Effector CD8-positive, alpha-beta T cell (primary cell): ENCODE results near the gene TSPAN18.

Source experiments
- DNase-seq: peaks from one replicate; lab custom pipeline; 2025; lab: John Stamatoyannopoulos, UW

TSPAN18 gene

GRCh38 chr11:44711113-44711786 is 15.5 kb upstream of the TSPAN18 start:
- no peak for DNase-seq

DNA sequence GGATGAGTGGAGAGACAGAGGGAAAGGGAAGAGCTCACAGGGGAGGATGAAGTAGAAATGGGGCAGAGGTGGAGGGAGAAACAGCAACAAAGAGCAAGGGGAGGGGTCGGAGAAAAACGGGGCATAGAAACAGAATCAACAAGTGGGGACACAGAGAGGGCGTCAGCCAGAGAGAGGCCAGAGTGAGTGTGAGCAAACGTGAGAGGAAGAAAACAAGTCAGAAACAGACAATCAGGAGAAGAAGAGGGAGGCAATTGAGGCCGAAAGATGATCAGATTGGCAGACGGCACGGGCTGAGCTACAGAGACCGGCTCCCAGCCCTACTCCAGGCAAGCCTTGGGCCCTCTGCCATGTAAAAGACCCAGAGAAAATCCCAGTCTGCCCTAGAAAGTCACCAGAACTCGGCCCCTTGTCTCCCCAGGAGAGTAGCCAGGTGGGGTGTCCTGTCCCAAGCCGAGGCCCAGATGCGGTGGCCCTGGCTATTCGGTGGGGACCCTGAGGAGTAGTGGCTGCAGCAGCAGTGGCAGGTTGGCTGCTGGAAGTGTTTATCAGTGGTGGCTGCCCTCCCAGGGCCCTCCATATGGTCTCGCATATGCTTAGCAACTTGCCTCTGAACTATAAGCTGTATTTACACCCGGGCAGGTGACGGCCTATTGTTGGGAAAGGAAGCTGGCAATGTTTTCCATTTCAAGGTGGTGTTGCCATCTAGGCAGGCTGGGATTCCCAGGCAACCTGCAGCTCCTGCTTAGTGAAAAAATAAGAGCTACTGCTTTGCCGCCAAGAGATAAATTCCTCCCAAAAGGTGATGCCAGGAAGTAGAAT is 14.8 kb upstream of the TSPAN18 start:
- DNase-seq: no peak

DNA sequence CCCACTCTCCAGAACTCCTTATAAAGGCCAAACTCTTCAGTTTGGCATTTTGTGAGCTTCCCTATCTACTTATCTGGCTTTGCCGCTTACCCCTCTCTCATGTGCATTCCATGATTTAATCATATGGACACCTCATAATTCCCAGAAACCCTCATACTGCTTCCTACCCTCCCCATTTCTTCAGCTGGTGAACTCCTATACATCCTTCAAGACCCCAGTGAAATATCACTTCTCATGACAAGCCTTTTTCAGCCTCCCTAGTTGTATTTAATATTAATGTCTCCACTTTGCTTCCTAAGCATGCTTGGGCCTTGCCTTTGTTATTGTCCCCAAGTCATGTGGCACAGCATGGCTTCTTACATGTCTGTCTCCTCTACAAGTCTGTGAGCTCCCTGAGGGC is 13.7 kb upstream of the TSPAN18 start:
- no peak for DNase-seq

- DNase-seq: no peak
These were observed 10.5 kb upstream of the TSPAN18 start for GRCh38 chr11:44716256-44716655.

DNA sequence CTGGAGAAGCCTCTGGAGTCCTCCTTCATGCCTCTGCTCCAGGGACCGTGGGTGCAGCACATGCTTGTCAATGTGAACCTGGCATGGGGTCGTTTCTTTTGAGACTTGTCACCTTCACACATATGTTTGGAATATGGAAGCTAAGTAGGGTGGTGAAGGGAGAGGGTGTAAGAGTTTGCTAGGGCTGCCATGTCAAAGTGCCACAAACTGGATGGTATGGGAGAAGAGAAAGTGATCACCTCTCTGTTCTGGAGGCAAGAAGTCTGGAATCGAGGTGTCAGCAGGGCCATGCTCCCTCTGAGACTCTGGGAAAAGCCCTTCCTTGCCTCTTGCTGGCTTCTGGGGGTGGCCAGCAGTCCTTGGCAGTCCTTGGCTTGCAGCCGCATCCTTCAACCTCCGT is 8.7 kb upstream of the TSPAN18 start:
- no peak for DNase-seq

DNA sequence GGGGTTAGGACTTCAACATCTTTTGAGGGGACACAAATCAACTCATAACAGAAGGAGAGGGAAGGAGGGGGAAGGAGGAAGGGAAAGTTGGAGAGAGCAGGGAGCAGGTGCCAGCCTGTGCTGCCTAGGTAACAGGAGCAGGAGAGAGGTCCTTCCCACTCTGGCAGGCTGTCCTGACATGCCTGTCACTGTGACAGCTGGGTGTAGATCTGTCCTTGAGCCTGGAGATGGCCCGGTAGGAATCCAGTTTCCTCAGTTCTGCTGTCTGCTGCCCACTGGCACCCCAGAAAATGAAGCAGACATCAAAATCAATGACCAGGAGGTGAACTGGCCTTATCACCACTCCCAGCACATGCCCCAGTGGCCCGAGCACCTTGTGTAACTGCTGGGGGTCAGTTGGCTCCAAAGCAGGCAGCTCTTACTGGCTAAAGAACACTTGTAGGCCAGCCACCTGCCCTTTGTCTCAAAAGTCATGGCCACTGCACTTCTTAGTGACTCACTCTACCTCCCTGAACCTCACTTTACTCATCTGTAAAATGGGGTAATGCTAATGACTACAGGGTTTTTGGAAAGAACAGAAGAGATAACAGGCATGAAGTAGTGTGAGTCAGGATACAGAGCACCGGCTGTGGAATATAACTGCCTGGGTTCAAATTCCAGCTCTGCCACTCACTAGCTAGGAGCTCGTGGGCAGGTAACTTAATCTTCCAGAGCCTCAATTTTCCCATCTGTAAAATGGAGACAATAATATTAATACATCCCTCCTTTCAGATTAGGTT is 8.0 kb upstream of the TSPAN18 start:
- DNase-seq: no peak

DNA sequence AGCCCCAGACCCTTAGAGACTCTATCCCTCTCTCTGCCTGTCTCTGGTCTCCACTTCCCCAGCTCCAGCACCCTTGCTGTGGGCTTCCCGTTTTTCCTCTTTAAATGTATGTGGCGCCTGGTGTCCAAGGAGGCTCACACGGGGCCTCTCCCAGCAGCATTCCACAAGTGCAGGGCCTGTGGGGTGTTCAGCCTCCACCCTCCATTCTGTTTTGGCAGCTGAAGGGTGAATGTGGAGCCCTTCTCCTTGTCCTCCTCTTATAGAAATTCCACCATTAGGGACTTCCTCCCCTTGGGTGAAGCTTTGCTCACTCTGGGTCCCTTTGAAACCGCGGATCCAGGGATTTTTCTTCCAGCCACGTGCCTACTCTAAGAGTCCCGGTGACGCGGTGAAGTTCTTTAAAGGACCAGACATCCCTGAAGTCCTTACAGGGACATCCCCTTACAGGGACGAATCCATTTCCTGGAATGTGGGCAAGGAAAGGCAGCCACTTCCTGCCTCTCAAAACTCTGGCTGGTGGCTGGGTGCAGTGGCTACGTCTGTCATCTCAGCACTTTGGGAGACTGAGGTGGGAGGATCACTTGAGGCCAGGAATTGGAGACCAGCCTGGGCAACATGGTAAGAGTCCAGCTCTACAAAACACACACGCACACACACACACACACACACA is 1.6 kb upstream of the TSPAN18 start:
- no peak for DNase-seq

GRCh38 chr11:44725757-44726282 is 942 bp upstream of the TSPAN18 start:
- DNase-seq: no peak

DNA sequence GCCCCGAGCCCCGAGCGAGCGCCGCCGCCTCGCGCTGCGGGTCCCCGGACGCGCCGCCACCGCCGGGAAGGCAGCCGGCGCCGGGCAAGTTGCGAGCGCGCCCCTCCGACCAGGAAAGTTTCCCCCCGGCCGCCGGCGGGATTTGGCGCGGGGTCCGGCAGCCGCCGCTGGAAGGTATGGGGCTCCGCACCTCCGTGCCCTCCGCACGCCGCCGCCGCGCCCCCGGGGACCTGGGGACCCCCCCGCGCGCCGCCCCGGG is 281 bp downstream of the TSPAN18 start:
- DNase-seq: no peak

DNA sequence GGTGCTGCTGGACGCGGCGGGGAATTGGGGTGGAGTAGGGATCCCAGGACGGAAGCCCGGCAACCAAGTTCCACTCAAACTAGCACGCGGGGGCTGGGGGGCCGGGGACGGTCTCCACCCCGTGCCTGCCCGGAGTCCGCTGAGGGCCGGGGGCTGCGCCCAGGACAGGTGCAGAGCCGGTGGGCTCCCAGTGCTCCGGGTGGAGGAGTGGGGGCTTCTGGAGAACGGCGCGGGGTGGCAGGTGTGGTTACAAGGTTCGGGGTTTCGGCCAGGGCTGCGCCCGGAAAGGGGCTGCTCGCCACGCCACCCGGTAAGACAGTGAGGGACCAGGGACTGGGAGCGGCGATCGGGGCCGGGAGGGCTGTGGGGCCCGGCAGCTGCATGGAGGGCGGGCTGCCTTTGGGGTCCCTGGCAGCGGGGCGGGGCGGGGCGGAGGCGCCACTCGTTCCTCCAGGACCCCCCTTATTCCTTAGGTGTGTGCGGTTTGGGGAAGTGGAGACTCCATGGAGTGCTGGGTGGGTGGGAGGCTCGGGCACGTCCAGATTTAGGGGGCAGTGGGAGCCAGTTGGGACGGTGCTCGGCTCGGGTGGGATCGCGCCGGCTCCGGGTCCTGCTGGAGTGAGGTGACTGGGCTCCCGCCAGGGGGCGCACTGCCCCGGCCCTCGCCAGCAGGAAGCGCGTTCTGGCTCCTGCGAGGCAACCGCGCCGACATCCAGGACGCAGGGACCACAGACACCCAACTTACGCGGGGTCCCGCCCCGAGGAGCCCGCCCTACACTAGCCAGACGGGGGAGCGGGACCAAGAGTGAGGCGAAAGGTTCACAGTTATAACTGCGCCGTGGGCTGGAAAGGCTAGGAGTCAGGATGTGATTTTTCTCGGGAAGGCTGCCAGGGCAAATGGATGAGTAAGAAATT is 868 bp downstream of the TSPAN18 start:
- peak; percentile 50 for DNase-seq

GRCh38 chr11:44728491-44728910 is 1.7 kb downstream of the TSPAN18 start:
- no peak for DNase-seq

DNA sequence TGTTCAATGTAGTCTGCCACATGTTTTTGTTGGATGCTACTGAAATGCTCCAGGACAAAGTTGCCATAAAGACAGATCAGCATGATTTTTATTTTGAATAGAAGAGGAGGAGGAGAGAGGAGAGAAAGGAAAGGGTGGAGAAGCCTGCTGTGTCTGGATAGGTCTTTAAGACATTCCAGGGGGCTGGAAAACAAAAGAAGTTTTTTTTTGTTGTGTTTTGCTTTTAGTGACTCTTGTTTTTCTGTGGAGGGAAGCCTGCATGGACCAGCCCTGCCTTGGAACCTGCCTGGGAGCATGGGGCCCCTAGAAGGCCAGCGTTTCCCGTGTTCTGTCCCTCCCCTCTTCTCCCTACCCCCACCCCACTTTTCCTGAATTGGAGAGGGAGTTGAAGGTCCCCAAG is 2.3 kb downstream of the TSPAN18 start:
- no peak for DNase-seq

DNA sequence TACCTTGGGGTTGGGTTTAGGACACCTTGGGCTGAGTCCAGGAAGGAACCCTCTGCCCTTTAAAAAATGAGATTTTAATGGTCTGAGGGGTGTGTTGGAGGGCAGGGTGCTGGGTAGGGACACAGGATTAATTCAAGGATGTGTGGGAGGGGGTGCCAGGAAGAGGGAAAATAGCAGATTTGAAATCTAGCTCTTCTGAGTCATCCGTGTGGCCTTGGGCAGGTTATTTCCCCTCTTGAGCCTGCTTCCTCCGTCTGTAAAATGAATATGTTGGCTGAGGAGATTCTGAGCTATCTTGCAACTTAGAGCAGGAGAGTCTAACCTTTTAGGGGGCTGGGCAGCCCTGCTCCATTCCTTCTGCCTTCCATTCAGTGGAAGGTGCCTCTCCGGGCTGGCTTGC is 3.0 kb downstream of the TSPAN18 start:
- DNase-seq: no peak

GRCh38 chr11:44730775-44731174 is 4.0 kb downstream of the TSPAN18 start:
- DNase-seq: no peak

- no peak for DNase-seq
These were observed 5.1 kb downstream of the TSPAN18 start for GRCh38 chr11:44731685-44732430.

DNA sequence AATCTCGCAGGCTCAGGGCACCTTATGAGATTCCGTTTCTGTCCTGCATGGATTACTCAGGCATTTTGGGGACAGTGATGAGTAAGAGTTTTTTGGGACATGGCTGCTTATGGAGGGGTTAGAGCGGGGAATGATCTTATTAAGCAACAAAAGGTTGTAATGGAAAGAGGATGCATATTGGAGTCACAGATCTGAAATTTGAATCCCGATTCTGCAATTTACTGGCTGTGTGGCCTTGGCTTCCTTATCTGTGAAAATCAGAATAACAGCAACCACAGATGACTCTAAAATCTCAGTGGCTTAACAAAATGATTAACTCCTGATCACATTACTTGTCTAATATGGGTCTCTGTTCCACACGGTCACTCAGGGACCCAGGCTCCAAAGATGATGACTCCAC is 5.8 kb downstream of the TSPAN18 start:
- DNase-seq: no peak

GRCh38 chr11:44733877-44734276 is 7.1 kb downstream of the TSPAN18 start:
- DNase-seq: no peak

GRCh38 chr11:44734843-44735381 is 8.2 kb downstream of the TSPAN18 start:
- no peak for DNase-seq

DNA sequence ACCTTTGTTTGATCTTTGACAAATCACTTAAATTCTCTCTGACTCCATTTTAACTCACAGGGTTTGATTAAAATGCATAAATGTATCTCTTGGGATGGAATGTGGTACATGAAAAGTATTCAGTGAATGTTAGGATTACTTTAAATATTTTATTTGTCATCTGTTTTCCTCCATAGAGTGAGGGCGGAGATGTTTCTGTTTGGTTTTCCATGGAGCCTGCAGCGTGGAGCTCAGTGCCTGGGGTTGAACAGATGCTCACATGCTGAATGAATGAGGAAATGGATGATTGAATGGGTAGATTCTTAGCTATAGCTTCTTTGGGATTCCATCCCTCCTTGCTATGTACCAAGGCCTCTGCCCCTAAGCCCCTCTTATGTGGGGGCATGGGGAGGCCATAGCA is 10.0 kb downstream of the TSPAN18 start:
- DNase-seq: no peak
